ENCODE measurements around the gene RPS19BP1.
A peak's percentile ranks its signal among the peaks of the same experiment; 100 is the strongest.

The RPS19BP1 gene, protein sequence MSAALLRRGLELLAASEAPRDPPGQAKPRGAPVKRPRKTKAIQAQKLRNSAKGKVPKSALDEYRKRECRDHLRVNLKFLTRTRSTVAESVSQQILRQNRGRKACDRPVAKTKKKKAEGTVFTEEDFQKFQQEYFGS

DNA sequence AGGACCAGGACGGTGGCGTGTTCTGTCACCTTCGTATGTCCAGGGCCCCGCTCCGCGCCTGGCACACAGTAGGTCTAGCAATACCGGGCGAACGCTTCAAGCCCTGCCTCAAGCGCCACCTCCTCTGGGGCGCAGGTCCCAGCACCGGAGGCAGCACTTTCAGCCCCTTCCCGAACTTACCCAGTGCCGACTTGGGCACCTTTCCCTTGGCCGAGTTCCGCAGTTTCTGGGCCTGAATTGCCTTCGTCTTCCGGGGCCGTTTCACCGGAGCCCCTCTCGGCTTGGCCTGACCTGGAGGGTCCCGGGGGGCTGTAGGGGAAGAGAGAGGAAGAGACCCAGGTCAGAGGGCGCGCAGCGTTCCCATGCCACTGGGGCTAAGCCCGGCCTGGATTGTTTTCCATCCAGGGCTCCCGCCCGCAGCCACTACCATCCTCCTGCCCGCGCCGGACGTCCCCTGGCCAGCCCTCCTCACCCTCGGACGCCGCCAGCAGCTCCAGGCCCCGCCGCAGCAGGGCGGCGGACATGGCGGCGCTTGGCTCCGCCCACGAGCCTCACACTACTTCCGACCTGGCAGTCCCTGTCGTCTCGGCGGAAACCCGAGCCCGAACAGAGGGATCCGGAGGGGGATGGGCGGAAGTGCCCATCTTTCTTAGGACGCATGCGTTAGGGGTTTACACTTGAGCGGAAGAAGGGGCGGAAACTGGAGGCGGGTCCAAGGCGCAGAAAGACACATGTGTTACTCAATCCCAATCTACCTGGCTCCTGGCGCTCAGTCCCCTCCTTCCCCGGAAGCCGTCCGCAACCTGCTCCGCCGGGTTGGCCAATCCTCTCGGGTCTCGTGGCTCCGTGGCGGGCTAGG is at the start of gene RPS19BP1:
Gene RPS19BP1 (minus strand): TSS at position 534 of the 859 bp plus-strand sequence. CDS start 10 bp downstream, at position 524.
- DNase-seq (ENCODE audit: low read depth), result peak; percentile 100
- H3K4me3 ChIP-seq (ENCODE audit: low read length), result peak within 1 kb of the TSS; percentile 95
- TF ChIP-seq, protein P1, sequence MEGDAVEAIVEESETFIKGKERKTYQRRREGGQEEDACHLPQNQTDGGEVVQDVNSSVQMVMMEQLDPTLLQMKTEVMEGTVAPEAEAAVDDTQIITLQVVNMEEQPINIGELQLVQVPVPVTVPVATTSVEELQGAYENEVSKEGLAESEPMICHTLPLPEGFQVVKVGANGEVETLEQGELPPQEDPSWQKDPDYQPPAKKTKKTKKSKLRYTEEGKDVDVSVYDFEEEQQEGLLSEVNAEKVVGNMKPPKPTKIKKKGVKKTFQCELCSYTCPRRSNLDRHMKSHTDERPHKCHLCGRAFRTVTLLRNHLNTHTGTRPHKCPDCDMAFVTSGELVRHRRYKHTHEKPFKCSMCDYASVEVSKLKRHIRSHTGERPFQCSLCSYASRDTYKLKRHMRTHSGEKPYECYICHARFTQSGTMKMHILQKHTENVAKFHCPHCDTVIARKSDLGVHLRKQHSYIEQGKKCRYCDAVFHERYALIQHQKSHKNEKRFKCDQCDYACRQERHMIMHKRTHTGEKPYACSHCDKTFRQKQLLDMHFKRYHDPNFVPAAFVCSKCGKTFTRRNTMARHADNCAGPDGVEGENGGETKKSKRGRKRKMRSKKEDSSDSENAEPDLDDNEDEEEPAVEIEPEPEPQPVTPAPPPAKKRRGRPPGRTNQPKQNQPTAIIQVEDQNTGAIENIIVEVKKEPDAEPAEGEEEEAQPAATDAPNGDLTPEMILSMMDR (IDR thresholded peaks at IDR 0.05; ENCODE audit: insufficient read depth, low read depth, low read length, missing control alignments), result no peak

DNA sequence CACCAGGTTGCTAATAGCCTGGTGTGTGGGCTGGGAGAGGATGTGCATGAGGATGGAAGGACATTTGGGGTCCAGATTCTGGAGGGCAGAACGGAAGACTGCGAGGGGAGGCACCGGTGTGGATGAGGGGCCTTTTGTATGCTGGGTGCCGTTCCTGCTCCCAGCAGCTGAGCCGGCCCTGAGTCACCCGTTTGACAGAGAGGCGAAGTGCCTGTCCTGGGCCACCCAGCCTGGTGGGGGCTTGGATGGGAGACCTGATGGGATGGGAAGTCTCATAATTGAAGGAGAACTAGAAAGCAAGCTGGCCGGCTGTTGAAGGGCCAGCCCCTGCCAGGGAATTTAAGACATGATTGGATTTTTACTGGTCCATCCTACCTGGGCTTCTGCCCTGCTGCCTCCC is 48.8 kb upstream of the RPS19BP1 start:
- H3K4me3 ChIP-seq (ENCODE audit: low read length), result no peak overlapping the region
- TF ChIP-seq, protein P1 (IDR thresholded peaks at IDR 0.05; ENCODE audit: insufficient read depth, low read depth, low read length, missing control alignments), result no peak
- no peak for DNase-seq (ENCODE audit: low read depth)

DNA sequence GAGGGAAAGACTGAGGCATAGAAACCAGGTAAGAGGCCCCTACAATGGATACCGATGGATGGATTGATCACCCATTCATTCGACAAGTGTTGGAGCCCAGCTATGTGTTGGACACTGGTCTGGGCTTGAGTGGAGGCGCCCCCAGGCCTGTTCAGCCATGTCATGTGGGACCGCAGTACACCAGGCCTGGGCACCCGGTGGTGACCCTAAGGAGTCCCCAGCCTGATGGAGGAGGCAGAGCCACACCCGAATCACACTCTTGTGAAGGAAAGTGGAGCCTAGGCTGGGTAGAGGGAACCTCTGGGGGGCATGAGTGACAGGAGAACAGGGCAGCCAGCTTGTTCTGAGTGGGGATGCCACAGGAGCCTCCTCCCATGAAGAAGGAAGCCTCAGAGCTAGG is 48.2 kb upstream of the RPS19BP1 start:
- TF ChIP-seq, protein P1 (IDR thresholded peaks at IDR 0.05; ENCODE audit: insufficient read depth, low read depth, low read length, missing control alignments), result no peak
- DNase-seq (ENCODE audit: low read depth), result no peak
- no peak overlapping the region for H3K4me3 ChIP-seq (ENCODE audit: low read length)

DNA sequence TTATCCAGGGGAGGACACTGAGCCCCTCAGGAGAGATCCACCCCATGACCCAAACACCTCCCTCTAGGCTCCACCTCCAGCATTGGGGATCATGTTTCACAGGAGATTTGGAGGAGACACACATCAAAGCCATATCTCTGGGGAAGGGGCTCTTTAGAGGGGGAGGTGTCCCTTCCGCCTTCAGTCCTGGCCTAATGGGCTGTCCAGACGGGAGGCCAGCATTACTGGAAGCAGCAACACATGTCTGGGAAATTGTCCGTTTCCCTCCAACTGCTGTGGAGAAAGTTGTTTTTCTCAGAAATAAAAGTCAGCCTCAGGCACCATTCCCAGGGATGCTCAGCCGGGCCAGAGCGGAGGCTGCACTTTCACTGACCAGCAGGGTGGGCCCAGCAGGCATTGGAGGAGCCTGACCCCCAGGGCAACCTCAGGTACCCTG is 47.5 kb upstream of the RPS19BP1 start:
- TF ChIP-seq, protein P1 (IDR thresholded peaks at IDR 0.05; ENCODE audit: insufficient read depth, low read depth, low read length, missing control alignments), result no peak
- DNase-seq (ENCODE audit: low read depth), result no peak
- H3K4me3 ChIP-seq (ENCODE audit: low read length), result no peak overlapping the region

DNA sequence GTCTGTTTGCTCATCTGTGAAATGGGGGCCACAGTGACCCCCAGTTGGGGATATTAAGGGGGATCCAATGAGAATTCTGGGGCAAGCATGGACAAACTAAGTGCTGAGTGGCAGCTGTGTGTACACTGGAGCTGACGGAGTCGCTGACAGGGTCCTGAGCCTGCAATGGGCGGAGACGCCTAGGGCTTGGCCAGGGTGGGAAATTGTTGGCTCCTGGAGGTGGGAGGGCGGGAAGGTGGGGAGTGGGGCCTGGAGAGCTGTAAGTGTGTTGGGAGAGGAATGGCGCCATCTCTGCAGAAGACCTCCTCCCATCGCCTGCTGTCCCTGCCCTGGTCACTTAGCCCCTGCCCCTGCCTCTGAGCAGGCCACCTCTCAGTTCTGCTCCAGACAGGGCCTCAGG is 45.4 kb upstream of the RPS19BP1 start:
- TF ChIP-seq, protein P1 (IDR thresholded peaks at IDR 0.05; ENCODE audit: insufficient read depth, low read depth, low read length, missing control alignments), result no peak
- no peak for DNase-seq (ENCODE audit: low read depth)

DNA sequence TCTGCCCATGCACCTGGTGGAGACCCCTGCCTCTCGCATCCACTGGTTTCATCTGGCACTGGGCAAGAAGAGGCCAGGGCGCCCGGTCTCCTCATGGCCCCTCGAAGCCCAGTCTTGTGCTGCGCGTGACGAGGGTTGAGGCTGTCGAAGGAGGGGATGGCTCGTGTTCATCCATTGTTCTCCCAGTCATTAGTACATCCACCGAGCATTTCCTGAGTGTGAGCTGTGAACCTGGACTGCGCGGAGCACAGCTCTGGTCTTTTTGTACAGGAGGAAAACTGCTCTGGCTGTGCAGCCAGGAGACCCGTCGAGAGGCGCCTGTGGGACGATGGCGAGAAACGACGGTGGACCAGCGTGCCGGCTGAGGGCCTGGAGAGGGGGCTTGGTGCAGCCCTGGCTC is 44.8 kb upstream of the RPS19BP1 start:
- TF ChIP-seq, protein P1 (IDR thresholded peaks at IDR 0.05; ENCODE audit: insufficient read depth, low read depth, low read length, missing control alignments), result no peak
- DNase-seq (ENCODE audit: low read depth), result no peak
- no peak overlapping the region for H3K4me3 ChIP-seq (ENCODE audit: low read length)

More for the DNA sequence above, 45.4 kb upstream of the RPS19BP1 start:
- no peak overlapping the region for H3K4me3 ChIP-seq (ENCODE audit: low read length)
